HEK293 (cell line): Measurements from ENCODE around the gene ANXA4.

Experiments used
- CTCF ChIA-PET: fragments of 350-600 bp; formaldehyde crosslinking; extraction: SDS; loops from one replicate; lab custom pipeline; 2021; ENCODE audit warnings: antibody characterized with exemption; lab: Yijun Ruan, JAX
- POLR2A ChIA-PET: fragments of 300-600 bp; formaldehyde crosslinking; extraction: SDS; loops from one replicate; lab custom pipeline; 2020; ENCODE audit warnings: antibody characterized with exemption, inconsistent platforms; lab: Yijun Ruan, JAX
- H3K27ac ChIP-seq: fragments of 200-500 bp; sonication (Bioruptor generic); 2 replicates; pipeline ENCODE4 v1.5.1; 2014; ENCODE audit warnings: low read depth, low read length, control low read depth, inconsistent platforms; ENCODE audit errors: extremely low read depth
- H3K36me3 ChIP-seq, 2 experiments: fragments of 200-500 bp in 1 of 2; sonication (Bioruptor generic) in 1 of 2; 1 replicate in 1 of 2; 2 replicates in 1 of 2; pipeline ENCODE4 v1.5.1; 2014 to 2017; ENCODE audit warnings: inconsistent platforms in 2 of 2, low read length in 2 of 2; ENCODE audit not compliant: control insufficient read depth in 2 of 2, insufficient read depth in 1 of 2
- H3K4me1 ChIP-seq: fragments of 200-500 bp; sonication (Bioruptor generic); 2 replicates; pipeline ENCODE4 v1.5.1; 2014; ENCODE audit warnings: mild to moderate bottlenecking, low read length, inconsistent platforms; ENCODE audit not compliant: control insufficient read depth, insufficient read depth
- H3K4me3 ChIP-seq: 2 replicates; pipeline ENCODE4 v1.5.1; 2011; ENCODE audit warnings: low read depth, mild to moderate bottlenecking, control low read depth, low read length, moderate library complexity
- H3K9me3 ChIP-seq: fragments of 200-500 bp; sonication (Bioruptor generic); 2 replicates; pipeline ENCODE4 v1.5.1; 2014; ENCODE audit warnings: low read depth, low read length, inconsistent platforms; ENCODE audit not compliant: control insufficient read depth, insufficient read depth
- GLI2 ChIP-seq: fragments of 450-650 bp; formaldehyde crosslinking; IDR thresholded peaks from 2 replicates; pipeline ENCODE4; 2017; ENCODE audit warnings: missing biosample characterization, missing genetic modification characterization, low read depth, borderline replicate concordance
- KLF9 ChIP-seq: fragments of 450-650 bp; formaldehyde crosslinking; IDR thresholded peaks from 2 replicates; pipeline ENCODE4 v1.5.1; 2016; ENCODE audit warnings: missing biosample characterization, missing genetic modification characterization, low read depth
- REPIN1 ChIP-seq: fragments of 450-650 bp; formaldehyde crosslinking; IDR thresholded peaks from 2 replicates; pipeline ENCODE4 v1.5.1; 2017; ENCODE audit warnings: missing biosample characterization, missing genetic modification characterization, low read depth
- ZBTB7A ChIP-seq: fragments of 450-650 bp; formaldehyde crosslinking; IDR thresholded peaks from 2 replicates; pipeline ENCODE4 v1.5.1; 2016; ENCODE audit warnings: low read depth, missing biosample characterization, missing genetic modification characterization
- ZNF132 ChIP-seq: fragments of 450-650 bp; formaldehyde crosslinking; IDR thresholded peaks from 2 replicates; pipeline ENCODE4 v1.5.1; 2017; ENCODE audit warnings: missing biosample characterization, missing genetic modification characterization, borderline replicate concordance
- ZNF146 ChIP-seq: fragments of 450-650 bp; formaldehyde crosslinking; IDR thresholded peaks from 2 replicates; pipeline ENCODE4 v1.5.1; 2016; ENCODE audit warnings: missing biosample characterization, missing genetic modification characterization
- ZNF24 ChIP-seq: fragments of 450-650 bp; formaldehyde crosslinking; IDR thresholded peaks from 2 replicates; pipeline ENCODE4 v1.5.1; 2016; ENCODE audit warnings: missing biosample characterization, missing genetic modification characterization
- ZNF398 ChIP-seq: fragments of 450-650 bp; formaldehyde crosslinking; IDR thresholded peaks from 2 replicates; pipeline ENCODE4 v1.5.1; 2017; ENCODE audit warnings: missing biosample characterization, missing genetic modification characterization
- ZNF404 ChIP-seq: fragments of 450-650 bp; formaldehyde crosslinking; IDR thresholded peaks from 2 replicates; pipeline ENCODE4 v1.5.1; 2017; ENCODE audit warnings: missing biosample characterization, missing genetic modification characterization
- ZNF426 ChIP-seq: fragments of 450-650 bp; formaldehyde crosslinking; IDR thresholded peaks from 2 replicates; pipeline ENCODE4 v1.5.1; 2017; ENCODE audit warnings: missing biosample characterization, missing genetic modification characterization, mild to moderate bottlenecking, inconsistent platforms, moderate library complexity
- ZNF48 ChIP-seq: fragments of 450-650 bp; formaldehyde crosslinking; IDR thresholded peaks from 2 replicates; pipeline ENCODE4 v1.5.1; 2016; ENCODE audit warnings: missing biosample characterization, missing genetic modification characterization
- ZNF510 ChIP-seq: fragments of 450-650 bp; formaldehyde crosslinking; IDR thresholded peaks from 2 replicates; pipeline ENCODE4 v1.5.1; 2018; ENCODE audit warnings: mild to moderate bottlenecking, missing genetic modification characterization, missing biosample characterization; ENCODE audit not compliant: insufficient replicate concordance
- ZNF518A ChIP-seq: fragments of 450-650 bp; formaldehyde crosslinking; conservative IDR thresholded peaks from 2 replicates; pipeline ENCODE4 v1.5.1; 2016; ENCODE audit warnings: low read depth, missing biosample characterization, missing genetic modification characterization
- ZNF658 ChIP-seq: fragments of 450-650 bp; formaldehyde crosslinking; IDR thresholded peaks from 2 replicates; pipeline ENCODE4; 2016; ENCODE audit warnings: missing biosample characterization, missing genetic modification characterization
- ZNF664 ChIP-seq: fragments of 450-650 bp; formaldehyde crosslinking; IDR thresholded peaks from 2 replicates; pipeline ENCODE4 v1.5.1; 2016; ENCODE audit warnings: missing biosample characterization, missing genetic modification characterization
- ZNF792 ChIP-seq: fragments of 450-650 bp; formaldehyde crosslinking; IDR thresholded peaks from 2 replicates; pipeline ENCODE4 v1.5.1; 2016; ENCODE audit warnings: missing biosample characterization, missing genetic modification characterization
- TF ChIP-seq, protein P1 (sequence below): fragments of 450-650 bp; formaldehyde crosslinking; IDR thresholded peaks from 2 replicates; pipeline ENCODE4 v1.5.1; 2017; ENCODE audit warnings: missing biosample characterization, missing genetic modification characterization
- TF ChIP-seq, protein P2 (sequence below): fragments of 450-650 bp; formaldehyde crosslinking; IDR thresholded peaks from 2 replicates; pipeline ENCODE4 v1.5.1; 2016; ENCODE audit warnings: missing biosample characterization, missing genetic modification characterization

ANXA4 gene

GRCh38 chr2:69847068-69847828 is 105.3 kb downstream of the ANXA4 start:
- Histone ChIP-seq H3K9me3 (no peaks in the 10 kb centered on the region), H3K4me1 (no peaks in the 10 kb centered on the region), H3K4me3 (no peak overlapping the region), H3K27ac (no peak overlapping the region), H3K36me3 (peaks cover 37 to 68% of the 10 kb centered on the region in 2 experiments)
- ChIA-PET POLR2A (interaction anchor here (1.1 kb wide), 1 partner anchor 447 kb away, joined by 3 read pairs; the partner anchor contains the start of gene SNRPG), CTCF (interaction anchor here (1.4 kb wide), 1 partner anchor 224 kb away, joined by 4 read pairs; no protein-coding TSS in a partner anchor)
- TF ChIP-seq ZBTB7A (tag by site-specific recombination) (no peak), ZNF146 (tag by site-specific recombination) (peak; percentile 37; the same call in 1 of the 2 replicates)
- TF ChIP-seq, all 188 proteins: peak for 1

DNA sequence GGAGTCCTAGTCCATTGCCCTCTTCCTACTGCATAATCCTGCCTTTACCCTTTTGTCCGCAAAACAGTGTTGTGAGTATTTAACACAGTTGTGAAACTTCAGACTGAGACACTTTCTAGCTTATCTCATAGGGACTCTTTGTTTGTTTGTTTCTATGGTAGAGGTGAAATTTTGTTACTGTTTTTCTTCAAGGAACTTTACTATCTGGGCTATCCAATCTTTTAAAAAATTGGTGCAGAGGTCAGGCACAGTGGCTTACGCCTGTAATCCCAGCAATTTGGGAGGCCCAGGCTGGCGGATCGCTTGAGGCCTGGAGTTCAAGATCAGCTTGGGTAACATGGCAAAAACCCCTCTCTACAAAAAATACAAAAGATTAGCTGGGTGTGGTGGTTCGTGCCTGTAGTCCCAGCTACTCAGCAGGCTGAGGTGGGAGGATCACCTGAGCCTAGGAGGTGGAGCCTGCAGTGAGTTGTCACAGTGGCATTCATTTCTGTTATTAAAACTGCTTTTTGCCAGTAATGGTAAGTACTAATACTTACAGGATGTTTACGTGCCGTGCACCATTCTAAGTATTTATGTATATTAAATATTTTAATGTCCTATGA is 106.4 kb downstream of the ANXA4 start:
- ChIA-PET CTCF (interaction anchor here (0.6 to 1.4 kb wide), 3 partner anchors 123 to 366 kb away, joined by 3 to 4 read pairs (median 4); no protein-coding TSS in a partner anchor), POLR2A (interaction anchor here (1.1 kb wide), 1 partner anchor 446 kb away, joined by 3 read pairs; the partner anchor contains the start of gene SNRPG)
- no peak overlapping the region for H3K27ac ChIP-seq
- no peak overlapping the region for H3K4me3 ChIP-seq
- no peaks in the 10 kb centered on the region for H3K9me3 ChIP-seq
- H3K36me3 ChIP-seq: peaks cover 46 to 72% of the 10 kb centered on the region in 2 experiments
- H3K4me1 ChIP-seq: no peaks in the 10 kb centered on the region
- no peak for TF ChIP-seq ZNF404 (tag by site-specific recombination)
- no peak for TF ChIP-seq ZNF398 (tag by site-specific recombination)
- TF ChIP-seq ZNF510: no peak
- TF ChIP-seq ZNF518A (tag by site-specific recombination): no peak
- TF ChIP-seq ZNF426 (tag by site-specific recombination): no peak
- no peak for TF ChIP-seq ZNF792 (tag by site-specific recombination)
- TF ChIP-seq GLI2 (tag by site-specific recombination): no peak
- no peak for TF ChIP-seq REPIN1
- no peak for TF ChIP-seq ZNF132
- no peak for TF ChIP-seq ZNF664 (tag by site-specific recombination)
- TF ChIP-seq ZNF658 (tag by site-specific recombination): no peak
- TF ChIP-seq, protein P1, sequence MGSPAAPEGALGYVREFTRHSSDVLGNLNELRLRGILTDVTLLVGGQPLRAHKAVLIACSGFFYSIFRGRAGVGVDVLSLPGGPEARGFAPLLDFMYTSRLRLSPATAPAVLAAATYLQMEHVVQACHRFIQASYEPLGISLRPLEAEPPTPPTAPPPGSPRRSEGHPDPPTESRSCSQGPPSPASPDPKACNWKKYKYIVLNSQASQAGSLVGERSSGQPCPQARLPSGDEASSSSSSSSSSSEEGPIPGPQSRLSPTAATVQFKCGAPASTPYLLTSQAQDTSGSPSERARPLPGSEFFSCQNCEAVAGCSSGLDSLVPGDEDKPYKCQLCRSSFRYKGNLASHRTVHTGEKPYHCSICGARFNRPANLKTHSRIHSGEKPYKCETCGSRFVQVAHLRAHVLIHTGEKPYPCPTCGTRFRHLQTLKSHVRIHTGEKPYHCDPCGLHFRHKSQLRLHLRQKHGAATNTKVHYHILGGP: no peak
- TF ChIP-seq ZNF48 (tag by site-specific recombination): no peak
- no peak for TF ChIP-seq ZNF24 (tag by site-specific recombination)
- TF ChIP-seq KLF9 (tag by site-specific recombination): no peak
- TF ChIP-seq, protein P2, sequence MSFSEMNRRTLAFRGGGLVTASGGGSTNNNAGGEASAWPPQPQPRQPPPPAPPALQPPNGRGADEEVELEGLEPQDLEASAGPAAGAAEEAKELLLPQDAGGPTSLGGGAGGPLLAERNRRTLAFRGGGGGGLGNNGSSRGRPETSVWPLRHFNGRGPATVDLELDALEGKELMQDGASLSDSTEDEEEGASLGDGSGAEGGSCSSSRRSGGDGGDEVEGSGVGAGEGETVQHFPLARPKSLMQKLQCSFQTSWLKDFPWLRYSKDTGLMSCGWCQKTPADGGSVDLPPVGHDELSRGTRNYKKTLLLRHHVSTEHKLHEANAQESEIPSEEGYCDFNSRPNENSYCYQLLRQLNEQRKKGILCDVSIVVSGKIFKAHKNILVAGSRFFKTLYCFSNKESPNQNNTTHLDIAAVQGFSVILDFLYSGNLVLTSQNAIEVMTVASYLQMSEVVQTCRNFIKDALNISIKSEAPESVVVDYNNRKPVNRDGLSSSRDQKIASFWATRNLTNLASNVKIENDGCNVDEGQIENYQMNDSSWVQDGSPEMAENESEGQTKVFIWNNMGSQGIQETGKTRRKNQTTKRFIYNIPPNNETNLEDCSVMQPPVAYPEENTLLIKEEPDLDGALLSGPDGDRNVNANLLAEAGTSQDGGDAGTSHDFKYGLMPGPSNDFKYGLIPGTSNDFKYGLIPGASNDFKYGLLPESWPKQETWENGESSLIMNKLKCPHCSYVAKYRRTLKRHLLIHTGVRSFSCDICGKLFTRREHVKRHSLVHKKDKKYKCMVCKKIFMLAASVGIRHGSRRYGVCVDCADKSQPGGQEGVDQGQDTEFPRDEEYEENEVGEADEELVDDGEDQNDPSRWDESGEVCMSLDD (tag by site-specific recombination): no peak
